Activated T-helper 2 cell treated with anti-CD3 and anti-CD28 coated beads, Interferon-gamma antibody, Interleukin-2, Interleukin-4, amounts not matched to agents 10 μg/mL and 5 μg/mL and 100 μg/mL, durations not matched to agents 14 hours and 24 hours and 36 hours (primary cell): ENCODE data around the gene NAALADL2. TPM values are rescaled to one million over a fixed set of nuclear protein-coding genes. Genes with fewer than 3 reads are reported as not detected.

Experiments used
- DNase-seq: peaks from one replicate; pipeline ENCODE4 v3.0.0; 2021; ENCODE audit warnings: low spot score
- H3K27ac Mint-ChIP-seq: one replicate; pipeline ENCODE4 v1.8.0; 2021; ENCODE audit warnings: mixed read lengths
- H3K27me3 Mint-ChIP-seq: one replicate; pipeline ENCODE4 v1.8.0; 2021; ENCODE audit warnings: low read depth, mixed read lengths
- H3K36me3 Mint-ChIP-seq: one replicate; pipeline ENCODE4 v1.8.0; 2021; ENCODE audit warnings: low read depth, mixed read lengths
- H3K4me1 Mint-ChIP-seq: one replicate; pipeline ENCODE4 v1.8.0; 2021; ENCODE audit warnings: low read depth, mixed read lengths
- H3K4me3 Mint-ChIP-seq: one replicate; pipeline ENCODE4 v1.8.0; 2021; ENCODE audit warnings: low read depth, mild to moderate bottlenecking, moderate library complexity, mixed read lengths
- H3K9me3 Mint-ChIP-seq: one replicate; pipeline ENCODE4 v1.8.0; 2021; ENCODE audit warnings: mixed read lengths
- intact Hi-C: fragments of 100-400 bp; cut with micrococcal nuclease; formaldehyde crosslinking; loops from one replicate; pipeline ENCODE4 v1.15.1; 2023
- total RNA-seq: library from RNA; stranded (reverse); gene quantifications from 2 replicates; pipeline ENCODE4 v1.2.3, GENCODE V29; 2022

The NAALADL2 gene
- total RNA-seq, 1 donor from 2014 or later: not detected

DNA sequence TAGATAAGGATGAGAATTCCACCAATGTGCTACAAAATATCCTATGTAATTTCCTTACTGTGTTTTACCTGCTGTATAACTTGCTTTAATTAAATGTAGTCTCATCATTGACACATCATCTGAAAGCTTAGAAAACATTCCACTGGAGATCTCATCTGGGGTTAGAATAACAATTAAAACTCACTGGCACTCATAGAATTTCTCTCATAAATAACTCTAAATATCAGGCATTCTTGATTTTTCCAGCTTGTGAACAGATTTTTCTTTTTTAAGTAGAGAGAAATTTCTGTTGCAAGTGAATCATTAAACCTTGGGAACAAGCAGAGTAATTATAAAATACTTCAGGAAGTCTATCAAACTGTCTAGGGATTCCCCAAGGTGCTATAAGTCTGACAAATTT, 843.8 kb downstream of the NAALADL2 start:
- H3K27ac Mint-ChIP-seq: no peak overlapping the region
- H3K4me1 Mint-ChIP-seq: no peaks in the 10 kb centered on the region
- H3K27me3 Mint-ChIP-seq: no peaks in the 10 kb centered on the region
- no peaks in the 10 kb centered on the region for H3K36me3 Mint-ChIP-seq
- intact Hi-C loops: no loop called here
- no peak for DNase-seq
- H3K9me3 Mint-ChIP-seq: peaks cover 16% of the 10 kb centered on the region
- no peak overlapping the region for H3K4me3 Mint-ChIP-seq

DNA sequence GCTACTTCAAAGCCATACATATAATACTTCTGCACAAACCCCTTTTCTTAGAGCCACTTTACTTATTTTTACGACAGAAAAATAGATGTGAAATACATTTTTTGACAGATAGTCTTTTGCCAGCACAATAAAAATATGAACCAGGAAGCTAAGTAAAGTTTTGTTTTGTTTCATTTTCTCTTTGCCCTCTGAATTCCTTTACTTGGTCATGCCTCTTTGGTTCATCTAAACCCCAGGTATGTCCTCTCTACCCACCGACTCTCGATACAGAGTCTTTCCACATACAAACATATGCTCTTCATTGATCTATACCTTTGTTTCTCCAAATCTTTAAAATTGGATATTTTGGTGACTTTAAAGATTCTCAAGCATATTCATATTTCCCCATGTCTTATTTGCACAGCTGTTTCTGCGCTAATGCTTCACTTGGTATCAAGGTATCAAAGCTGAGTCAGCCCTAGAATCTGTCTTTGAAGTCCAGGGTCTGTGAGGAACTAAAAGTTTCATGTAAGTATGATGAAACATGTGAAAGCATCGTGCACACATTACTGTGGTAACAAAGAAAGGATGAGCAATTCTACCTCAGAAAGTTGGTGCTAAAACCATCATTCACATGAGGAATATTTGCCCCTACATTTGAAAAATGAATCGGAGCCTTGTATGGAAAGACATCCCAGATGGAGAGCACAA, 845.4 kb downstream of the NAALADL2 start:
- Mint-ChIP-seq H3K9me3 (peaks cover 16% of the 10 kb centered on the region), H3K4me1 (no peaks in the 10 kb centered on the region), H3K27me3 (no peaks in the 10 kb centered on the region), H3K36me3 (no peaks in the 10 kb centered on the region), H3K4me3 (no peak overlapping the region), H3K27ac (no peak overlapping the region)
- intact Hi-C loops: no loop called here
- no peak for DNase-seq

DNA sequence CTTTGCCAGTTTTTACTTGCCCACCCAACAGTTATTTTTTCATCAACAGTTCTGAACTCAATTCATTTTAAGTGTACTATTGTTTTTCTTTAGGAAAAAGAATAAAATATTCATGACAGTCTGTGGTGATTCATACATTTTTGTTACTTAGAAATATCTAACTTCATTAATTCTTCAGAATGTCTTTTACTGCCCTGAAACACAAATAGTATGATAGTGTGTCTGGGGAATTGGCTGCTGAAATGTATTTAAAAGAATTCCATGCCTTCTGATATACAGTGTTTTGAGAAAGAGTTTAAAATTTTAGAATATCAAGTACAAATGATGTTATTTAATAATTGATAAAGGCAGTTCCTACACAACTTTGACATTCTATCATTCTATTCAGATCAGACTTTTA, 854.1 kb downstream of the NAALADL2 start:
- intact Hi-C loops: no loop called here
- Mint-ChIP-seq H3K9me3 (peaks cover 11% of the 10 kb centered on the region), H3K4me1 (no peaks in the 10 kb centered on the region), H3K36me3 (no peaks in the 10 kb centered on the region), H3K27ac (no peak overlapping the region), H3K4me3 (no peak overlapping the region), H3K27me3 (no peaks in the 10 kb centered on the region)
- DNase-seq: no peak

DNA sequence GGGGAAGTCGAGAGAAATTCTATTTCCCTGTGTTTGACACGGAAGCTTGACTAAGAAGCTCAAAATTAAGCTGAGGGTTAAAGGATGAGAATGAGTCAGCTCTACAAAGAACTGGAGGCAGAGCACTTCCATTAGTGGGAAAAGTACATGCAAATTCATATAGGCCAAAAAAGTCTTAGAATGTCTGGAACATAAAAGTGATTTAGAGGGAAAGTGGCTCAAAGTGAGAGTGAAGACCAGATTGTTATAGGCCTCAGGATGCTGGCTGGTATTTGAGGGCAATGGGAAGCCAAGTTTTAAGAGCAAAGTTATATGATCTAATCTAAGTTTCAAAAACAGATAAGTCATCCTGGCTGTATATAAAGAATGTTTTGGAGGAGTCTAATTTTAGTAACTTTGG, 857.3 kb downstream of the NAALADL2 start:
- intact Hi-C loops: no loop called here
- Mint-ChIP-seq H3K4me1 (no peaks in the 10 kb centered on the region), H3K27ac (no peak overlapping the region), H3K4me3 (no peak overlapping the region), H3K36me3 (no peaks in the 10 kb centered on the region), H3K9me3 (peaks cover 11% of the 10 kb centered on the region), H3K27me3 (no peaks in the 10 kb centered on the region)
- DNase-seq: no peak

DNA sequence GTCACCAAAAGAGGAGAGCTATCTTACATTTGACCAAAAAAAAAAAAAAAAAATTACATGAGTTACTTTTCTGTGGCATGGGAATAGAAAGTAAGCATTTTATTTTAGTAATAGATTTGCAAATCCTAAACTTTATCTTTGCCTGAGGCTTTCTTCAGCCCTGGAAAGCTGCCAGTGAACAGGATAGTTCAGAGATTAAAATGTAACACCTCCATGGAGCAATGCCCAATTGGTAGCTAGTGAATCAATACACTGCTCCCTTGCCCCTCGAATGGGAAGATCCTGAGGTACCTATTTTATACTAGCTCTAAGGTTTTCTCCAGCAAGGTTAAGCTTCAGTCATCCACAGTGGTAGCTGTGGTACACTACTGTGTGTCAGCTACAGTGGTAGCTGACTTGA, 867.1 kb downstream of the NAALADL2 start:
- Mint-ChIP-seq H3K27me3 (no peaks in the 10 kb centered on the region), H3K27ac (no peak overlapping the region), H3K4me1 (no peaks in the 10 kb centered on the region), H3K36me3 (no peaks in the 10 kb centered on the region), H3K4me3 (no peak overlapping the region), H3K9me3 (peaks cover 9% of the 10 kb centered on the region)
- intact Hi-C loops: no loop called here
- DNase-seq: no peak

DNA sequence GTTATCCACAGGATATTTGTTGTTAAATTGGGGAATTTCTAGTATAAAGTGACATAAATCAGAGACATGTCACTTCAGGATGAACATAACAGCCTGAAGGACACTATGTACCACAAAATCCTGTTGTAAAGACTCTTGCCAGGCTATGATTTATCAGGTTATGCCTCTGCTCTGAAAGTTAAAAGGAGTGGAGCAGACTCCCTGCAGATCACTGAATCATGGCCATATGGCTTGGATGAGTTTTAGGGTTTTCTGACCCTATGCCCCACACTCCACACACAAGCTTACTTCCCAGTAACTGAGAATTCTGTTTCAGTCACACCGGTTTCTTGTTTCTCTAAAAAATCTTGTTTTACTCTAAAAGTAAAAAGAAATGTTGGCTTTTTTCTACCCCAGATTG, 869.4 kb downstream of the NAALADL2 start:
- H3K27me3 Mint-ChIP-seq: no peaks in the 10 kb centered on the region
- H3K9me3 Mint-ChIP-seq: peaks cover 22% of the 10 kb centered on the region
- intact Hi-C loops: no loop called here
- H3K4me1 Mint-ChIP-seq: no peaks in the 10 kb centered on the region
- no peaks in the 10 kb centered on the region for H3K36me3 Mint-ChIP-seq
- DNase-seq: no peak
- no peak overlapping the region for H3K4me3 Mint-ChIP-seq
- H3K27ac Mint-ChIP-seq: no peak overlapping the region

DNA sequence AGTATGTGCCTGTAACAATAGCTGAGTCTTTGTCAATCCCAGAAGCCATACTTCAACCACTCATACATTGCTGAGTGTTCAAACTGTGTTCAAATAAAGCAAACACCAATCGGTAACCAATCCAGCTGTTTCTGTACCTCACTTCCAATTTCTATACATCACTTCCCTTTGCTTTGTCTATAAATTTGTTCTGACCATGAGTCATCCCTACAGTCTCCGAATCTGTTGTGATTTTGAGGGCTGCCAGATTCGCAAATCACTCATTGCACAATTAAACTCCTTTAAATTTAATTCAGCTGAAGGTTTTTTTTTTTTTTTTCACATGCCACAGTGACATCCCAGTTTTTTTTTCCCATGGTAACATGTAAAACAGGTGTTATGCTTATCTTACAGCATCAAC, 870.3 kb downstream of the NAALADL2 start:
- no peak overlapping the region for H3K27ac Mint-ChIP-seq
- no peaks in the 10 kb centered on the region for H3K4me1 Mint-ChIP-seq

DNA sequence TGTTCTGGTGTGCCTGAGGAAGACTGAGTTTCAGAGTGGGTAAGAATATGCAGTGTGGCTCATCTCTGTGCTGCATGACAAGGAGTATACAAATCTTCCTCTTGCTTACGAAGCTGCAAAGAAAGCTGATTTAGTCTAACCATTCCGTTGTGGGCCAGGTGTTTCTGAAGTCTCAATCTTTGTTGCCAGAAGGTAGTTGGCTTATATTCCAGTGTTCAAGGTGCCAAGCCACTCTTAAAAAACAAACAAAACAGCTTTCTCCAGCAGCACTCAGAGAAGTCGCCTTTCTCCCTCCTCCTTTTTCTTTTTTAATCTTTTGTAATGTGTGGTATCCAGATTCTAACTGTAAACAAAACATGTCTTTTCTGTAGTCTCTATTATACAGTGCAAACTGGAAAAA, 872.4 kb downstream of the NAALADL2 start:
- Mint-ChIP-seq H3K4me3 (no peak overlapping the region), H3K4me1 (no peaks in the 10 kb centered on the region), H3K27me3 (no peaks in the 10 kb centered on the region), H3K27ac (no peak overlapping the region), H3K9me3 (peaks cover 33% of the 10 kb centered on the region), H3K36me3 (no peaks in the 10 kb centered on the region)
- DNase-seq: no peak
- intact Hi-C loops: no loop called here

More for the DNA sequence above, 870.3 kb downstream of the NAALADL2 start:
- Mint-ChIP-seq H3K27me3 (no peaks in the 10 kb centered on the region), H3K4me3 (no peak overlapping the region), H3K9me3 (peaks cover 22% of the 10 kb centered on the region), H3K36me3 (no peaks in the 10 kb centered on the region)
- no peak for DNase-seq
- intact Hi-C loops: no loop called here

DNA sequence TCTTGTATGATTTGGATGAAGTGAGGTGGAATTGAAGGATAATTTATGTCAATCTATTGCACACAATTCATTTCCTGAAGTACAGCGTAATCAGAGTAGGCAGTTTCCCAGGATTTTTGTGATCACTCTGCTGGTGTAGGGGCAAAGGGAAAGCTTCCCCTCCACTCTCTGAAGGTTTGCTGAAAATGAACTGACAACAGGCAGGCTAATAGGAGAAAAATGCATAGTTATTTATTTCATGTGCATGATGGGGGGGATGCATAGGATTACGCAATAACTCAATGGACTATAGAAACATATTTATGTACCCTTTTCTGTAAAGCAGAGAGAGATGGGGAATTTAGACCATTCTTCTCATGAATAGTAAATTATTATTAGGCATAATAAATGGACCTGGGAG, 872.9 kb downstream of the NAALADL2 start:
- Mint-ChIP-seq H3K4me1 (no peaks in the 10 kb centered on the region), H3K27me3 (no peaks in the 10 kb centered on the region), H3K27ac (no peak overlapping the region), H3K36me3 (no peaks in the 10 kb centered on the region), H3K9me3 (peaks cover 33% of the 10 kb centered on the region), H3K4me3 (no peak overlapping the region)
- no peak for DNase-seq
- intact Hi-C loops: no loop called here

DNA sequence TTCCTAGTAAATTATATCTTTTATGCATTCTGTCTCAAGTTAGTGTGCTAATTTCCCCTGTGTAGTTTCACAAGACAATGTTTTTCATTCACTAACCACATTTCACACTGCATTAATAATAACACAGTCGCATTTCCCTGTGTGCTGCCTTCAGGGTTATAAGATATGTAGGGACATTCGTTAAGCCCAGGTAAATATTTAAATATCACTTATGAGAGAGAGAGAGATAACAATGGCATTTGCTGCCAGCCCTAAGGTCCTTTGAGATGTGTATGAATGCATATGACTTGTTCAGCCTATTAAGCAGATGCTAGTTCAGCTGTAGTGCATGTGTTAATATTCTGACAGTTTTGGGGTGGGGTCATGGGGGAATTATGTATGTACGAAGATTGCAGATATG, 876.7 kb downstream of the NAALADL2 start:
- Mint-ChIP-seq H3K27ac (no peak overlapping the region), H3K36me3 (no peaks in the 10 kb centered on the region), H3K4me1 (no peaks in the 10 kb centered on the region), H3K27me3 (no peaks in the 10 kb centered on the region), H3K9me3 (peaks cover 34% of the 10 kb centered on the region), H3K4me3 (no peak overlapping the region)
- DNase-seq: no peak
- intact Hi-C loops: no loop called here

DNA sequence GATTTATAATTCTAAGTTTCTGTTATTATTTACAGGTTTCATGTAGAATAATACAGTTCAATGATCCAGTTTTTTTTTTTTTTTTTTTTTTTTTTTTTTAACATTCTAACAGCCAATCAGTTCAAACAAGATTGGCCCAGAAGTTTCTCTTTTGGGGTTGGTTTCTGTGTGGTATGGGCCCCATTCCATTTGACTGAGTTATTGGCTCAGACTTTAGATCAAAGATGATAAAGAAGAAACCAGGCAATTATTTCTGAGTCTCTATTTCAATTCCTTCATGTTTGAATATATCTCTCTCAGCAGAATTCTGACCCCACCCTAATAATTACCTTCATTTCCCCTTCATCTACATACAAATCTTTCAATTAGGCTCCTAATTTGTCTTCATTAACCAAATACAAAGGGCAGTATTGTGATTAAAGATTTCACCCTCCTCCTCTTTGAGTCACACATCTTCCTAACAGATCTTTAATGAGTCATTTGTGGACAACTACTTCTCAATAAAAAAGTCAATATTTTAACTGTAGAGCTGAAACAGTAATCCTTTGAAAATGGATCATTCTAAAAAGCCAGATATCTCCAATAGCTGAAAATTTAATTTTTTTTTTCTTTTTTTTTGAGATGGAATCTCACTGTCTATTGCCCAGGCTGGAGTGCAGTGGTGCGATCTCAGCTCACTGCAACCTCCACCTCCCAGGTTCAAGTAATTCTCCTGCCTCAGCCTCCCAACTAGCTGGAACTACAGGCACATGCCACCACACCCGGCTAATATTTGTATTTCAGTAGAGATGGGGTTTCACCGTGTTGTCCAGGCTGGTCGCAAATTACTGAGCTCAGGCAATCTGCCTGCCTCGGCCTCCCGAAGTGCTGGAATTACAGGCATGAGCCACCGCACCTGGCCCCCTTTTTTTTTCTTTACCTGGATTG, 878.8 kb downstream of the NAALADL2 start:
- DNase-seq: no peak
- Mint-ChIP-seq H3K27me3 (no peaks in the 10 kb centered on the region), H3K4me1 (no peaks in the 10 kb centered on the region), H3K27ac (no peak overlapping the region), H3K4me3 (no peak overlapping the region), H3K36me3 (no peaks in the 10 kb centered on the region), H3K9me3 (peaks cover 31% of the 10 kb centered on the region)
- intact Hi-C loops: no loop called here

DNA sequence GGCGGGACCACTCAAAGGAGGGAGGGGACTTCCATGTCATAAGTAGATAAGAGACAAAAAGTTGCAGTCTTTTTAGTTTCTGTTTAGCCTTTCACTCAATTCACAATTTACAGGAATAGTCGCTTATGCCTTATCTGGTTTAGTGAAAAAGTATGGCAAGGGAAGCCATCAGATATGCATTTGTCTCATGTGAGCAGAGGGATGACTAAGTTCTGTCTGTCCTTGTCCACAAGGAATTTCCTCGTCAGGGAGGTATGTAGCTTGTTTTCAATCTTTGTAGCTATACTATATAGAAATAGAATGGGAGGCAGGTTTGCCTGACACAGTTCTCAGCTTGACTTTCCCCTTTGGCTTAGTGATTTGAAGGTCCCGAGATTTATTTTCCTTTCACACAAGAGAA, 882.8 kb downstream of the NAALADL2 start:
- Mint-ChIP-seq H3K27me3 (no peaks in the 10 kb centered on the region), H3K4me1 (no peaks in the 10 kb centered on the region), H3K27ac (no peak overlapping the region), H3K9me3 (peaks cover 23% of the 10 kb centered on the region), H3K36me3 (no peaks in the 10 kb centered on the region), H3K4me3 (no peak overlapping the region)
- no peak for DNase-seq
- intact Hi-C loops: no loop called here

DNA sequence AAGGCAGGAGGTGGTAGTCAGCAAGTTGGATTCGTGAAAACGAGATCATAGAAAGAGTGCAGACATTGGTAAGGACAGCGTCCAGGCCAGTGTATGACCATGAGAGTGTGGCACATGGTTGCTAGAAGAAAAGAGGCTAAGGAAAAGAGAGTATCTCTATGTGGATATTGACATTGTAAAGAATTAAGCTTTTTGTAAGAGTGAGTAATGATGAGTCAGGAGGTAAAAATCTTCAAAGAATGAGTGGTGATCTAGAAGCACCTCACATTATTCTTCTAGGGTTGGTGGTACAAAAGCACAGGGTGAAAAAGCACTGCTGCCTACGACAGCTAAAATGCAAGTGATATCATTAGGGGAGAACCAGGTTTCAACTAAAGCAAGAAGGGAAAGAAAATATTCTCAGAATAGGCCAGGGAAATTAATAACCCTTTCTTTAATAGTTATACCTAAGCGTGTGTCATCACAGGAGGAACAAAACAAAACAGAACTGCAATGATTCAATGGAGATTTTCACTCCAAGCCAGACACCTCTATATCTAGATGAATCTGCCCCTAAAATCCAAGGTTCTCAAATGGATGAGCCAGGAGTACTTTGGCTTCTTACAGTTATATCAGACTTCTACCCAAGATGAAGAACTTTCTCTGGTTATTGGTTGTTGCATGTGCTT, 884.7 kb downstream of the NAALADL2 start:
- intact Hi-C loops: no loop called here
- no peak overlapping the region for H3K27ac Mint-ChIP-seq
- no peak for DNase-seq
- H3K4me3 Mint-ChIP-seq: no peak overlapping the region
- H3K36me3 Mint-ChIP-seq: no peaks in the 10 kb centered on the region
- H3K4me1 Mint-ChIP-seq: no peaks in the 10 kb centered on the region
- no peaks in the 10 kb centered on the region for H3K27me3 Mint-ChIP-seq
- H3K9me3 Mint-ChIP-seq: peaks cover 23% of the 10 kb centered on the region
